HepG2 (cell line): ENCODE measurements around the gene BASP1.

ENCODE experiments used
- BCL3 ChIP-seq: sonication (generic); formaldehyde crosslinking; IDR thresholded peaks from 2 replicates; pipeline ENCODE4 v1.5.1; 2020; ENCODE audit warnings: mild to moderate bottlenecking, missing genetic modification reagents, moderate library complexity
- CTCF ChIP-seq: sonication (generic); formaldehyde crosslinking; IDR thresholded peaks from 2 replicates; pipeline ENCODE4 v1.5.0; 2020; ENCODE audit warnings: mild to moderate bottlenecking, missing genetic modification reagents, moderate library complexity
- ESRRA ChIP-seq: sonication (generic); formaldehyde crosslinking; IDR thresholded peaks from 2 replicates; pipeline ENCODE4 v1.5.1; 2020; ENCODE audit warnings: mild to moderate bottlenecking, low read depth, missing genetic modification reagents
- MTERF4 ChIP-seq: sonication (generic); formaldehyde crosslinking; IDR thresholded peaks from 2 replicates; pipeline ENCODE4 v1.8.0; 2023; ENCODE audit warnings: mild to moderate bottlenecking, missing genetic modification reagents
- ZBTB7B ChIP-seq: sonication (generic); formaldehyde crosslinking; IDR thresholded peaks from 2 replicates; pipeline ENCODE4 v1.4.0; 2020; ENCODE audit warnings: missing genetic modification reagents
- ZNF180 ChIP-seq: sonication (generic); formaldehyde crosslinking; IDR thresholded peaks from 2 replicates; pipeline ENCODE4 v1.4.0; 2020; ENCODE audit warnings: low read depth, missing genetic modification reagents, borderline replicate concordance
- ZNF274 ChIP-seq: sonication (generic); formaldehyde crosslinking; IDR thresholded peaks from 2 replicates; pipeline ENCODE4 v1.5.1; 2020; ENCODE audit warnings: mild to moderate bottlenecking, missing genetic modification reagents
- ZNF281 ChIP-seq: sonication (generic); formaldehyde crosslinking; IDR thresholded peaks from 2 replicates; pipeline ENCODE4 v1.4.0; 2020; ENCODE audit warnings: missing genetic modification reagents, borderline replicate concordance

- TF ChIP-seq ZNF180: no peak
- TF ChIP-seq ZBTB7B (CRISPR knock-in tag): no peak
- TF ChIP-seq ZNF274: no peak
- no peak for TF ChIP-seq CTCF (CRISPR knock-in tag)
- TF ChIP-seq MTERF4 (CRISPR knock-in tag): no peak
- no peak for TF ChIP-seq ZNF281 (CRISPR knock-in tag)
- TF ChIP-seq ESRRA (CRISPR knock-in tag): no peak
- no peak for TF ChIP-seq BCL3 (CRISPR knock-in tag)
These were observed at the start of gene BASP1 for GRCh38 chr5:17217493-17218352.
